ENCODE results near the gene MGAT4B. TPM values are rescaled to one million over a fixed set of nuclear protein-coding genes. Genes with fewer than 3 reads are reported as not detected.

MGAT4B gene
- total RNA-seq, 4 donors from 2014 or later, result 52.7 to 153 (median 91.0) TPM

- peaks cover 0 to 52% (median 44%) of the 10 kb centered on the region in 4 donors for H3K4me1 ChIP-seq
- H3K27me3 ChIP-seq, result no peaks in the 10 kb centered on the region
- H3K27ac ChIP-seq, result peak overlapping the region; percentile 95 to 100 (median 98)
- TF ChIP-seq POLR2A (IDR thresholded peaks at IDR 0.05) (no peak), EP300 (IDR thresholded peaks at IDR 0.05) (no peak), CTCF (IDR thresholded peaks at IDR 0.05) (no peak)
- peak overlapping the region; percentile 80 to 88 (median 86) for H3K4me3 ChIP-seq
- H3K36me3 ChIP-seq, result peaks cover 0 to 33% (median 4%) of the 10 kb centered on the region in 3 donors
- DNase-seq (ENCODE audit: low spot score in 2 of 2), result no peak
- H3K9me3 ChIP-seq, result no peaks in the 10 kb centered on the region
- WGBS, 2 donors, result 48 to 49% methylated on average over 12 to 14 of the region's 14 CpGs
Measured at GRCh38 chr5:179817890-179818745, 11.5 kb upstream of the MGAT4B start.

- H3K9me3 ChIP-seq, result no peaks in the 10 kb centered on the region
- H3K27ac ChIP-seq, result peak overlapping the region; percentile 76 to 100 (median 87)
- no peak for TF ChIP-seq POLR2A (IDR thresholded peaks at IDR 0.05)
- no peak for TF ChIP-seq CTCF (IDR thresholded peaks at IDR 0.05)
- no peak for TF ChIP-seq EP300 (IDR thresholded peaks at IDR 0.05)
- peaks cover 0 to 45% (median 38%) of the 10 kb centered on the region in 4 donors for H3K4me1 ChIP-seq
- peaks cover 0 to 34% (median under 1%) of the 10 kb centered on the region in 3 donors for H3K36me3 ChIP-seq
- WGBS, 2 donors, result 73 to 83% methylated on average over 8 of the region's 8 CpGs
- H3K4me3 ChIP-seq, result peak overlapping the region; percentile 41 to 65 (median 50)
- DNase-seq (ENCODE audit: low spot score in 2 of 2), result no peak
- no peaks in the 10 kb centered on the region for H3K27me3 ChIP-seq
Measured at GRCh38 chr5:179817470-179817840, 10.8 kb upstream of the MGAT4B start.

GRCh38 chr5:179816796-179817469 is 10.3 kb upstream of the MGAT4B start:
- no peak for TF ChIP-seq EP300 (IDR thresholded peaks at IDR 0.05)
- no peak for TF ChIP-seq POLR2A (IDR thresholded peaks at IDR 0.05)
- TF ChIP-seq CTCF (IDR thresholded peaks at IDR 0.05), result peak in 1 of 5 experiments; percentile 19
- Histone ChIP-seq H3K27me3 (no peaks in the 10 kb centered on the region), H3K4me1 (peaks cover 0 to 40% (median 33%) of the 10 kb centered on the region in 4 donors), H3K9me3 (no peaks in the 10 kb centered on the region), H3K36me3 (peaks cover 0 to 37% (median 0%) of the 10 kb centered on the region in 3 donors), H3K4me3 (peak overlapping the region; percentile 41 to 65 (median 50)), H3K27ac (peak overlapping the region; percentile 76 to 100 (median 87))
- no peak for DNase-seq (ENCODE audit: low spot score in 2 of 2)
- WGBS, 2 donors, result 1 to 2% methylated on average over 12 to 59 of the region's 72 CpGs

- H3K4me1 ChIP-seq, result peaks cover 0 to 38% (median 33%) of the 10 kb centered on the region in 4 donors
- no peak for DNase-seq (ENCODE audit: low spot score in 2 of 2)
- peak overlapping the region; percentile 41 to 65 (median 50) for H3K4me3 ChIP-seq
- TF ChIP-seq EP300 (IDR thresholded peaks at IDR 0.05) (no peak), CTCF (IDR thresholded peaks at IDR 0.05) (no peak)
- no peaks in the 10 kb centered on the region for H3K27me3 ChIP-seq
- H3K9me3 ChIP-seq, result no peaks in the 10 kb centered on the region
- 31 to 53% methylated on average over 16 to 23 of the region's 23 CpGs for WGBS, 2 donors
- H3K36me3 ChIP-seq, result peaks cover 0 to 41% (median 0%) of the 10 kb centered on the region in 3 donors
- H3K27ac ChIP-seq, result peak overlapping the region; percentile 76 to 100 (median 87)
Measured at GRCh38 chr5:179816401-179816795, 9.7 kb upstream of the MGAT4B start.

Measured in tibial nerve (tissue), 4 donors.